IMR-90 (cell line): Measurements from ENCODE around the gene ANKRD42. TPM values are rescaled to one million over a fixed set of nuclear protein-coding genes. Genes with fewer than 3 reads are reported as not detected.

Experiments
- ATAC-seq: fragments of 200-7000 bp; cut with Tn5 transposase; 2 replicates; pipeline ENCODE4 v1.9.1; 2020; ENCODE audit warnings: low read depth, mild to moderate bottlenecking, moderate library complexity
- BruUV-seq: library from RNA; stranded (reverse); fragments of 400-500 nt; replicated peaks from 2 replicates; lab custom pipeline; 2021; lab: Mats Ljungman, UMichigan
- CTCF ChIA-PET: fragments of 300-600 bp; formaldehyde crosslinking; extraction: SDS; loops from one replicate; lab custom pipeline; 2021; ENCODE audit warnings: antibody characterized with exemption; lab: Yijun Ruan, JAX
- POLR2A ChIA-PET: fragments of 300-600 bp; sonication (Branson Sonifier 250); formaldehyde crosslinking; loops from one replicate; lab custom pipeline; 2022; ENCODE audit warnings: antibody characterized with exemption; ENCODE audit not compliant: unreplicated experiment; lab: Charles Lee
- DNase-seq: peaks from one replicate; pipeline ENCODE4 v3.0.0; 2013
- H2AFZ ChIP-seq: replicated peaks from 2 replicates; pipeline ENCODE3; 2013; ENCODE audit warnings: low read length, mild to moderate bottlenecking; ENCODE audit not compliant: poor library complexity
- H2AK5ac ChIP-seq: 2 replicates; pipeline ENCODE4 v1.6.1; 2013; ENCODE audit warnings: low read depth, low read length, inconsistent platforms
- H2AK9ac ChIP-seq: replicated peaks from 2 replicates; pipeline ENCODE3; 2013; ENCODE audit warnings: mild to moderate bottlenecking, low read depth, low read length, moderate library complexity; ENCODE audit not compliant: poor library complexity
- H2BK120ac ChIP-seq: 2 replicates; pipeline ENCODE4 v1.6.1; 2013; ENCODE audit warnings: low read depth, low read length, inconsistent platforms
- H2BK15ac ChIP-seq: 3 replicates; pipeline ENCODE4 v1.6.1; 2013; ENCODE audit warnings: low read depth, low read length, inconsistent platforms
- H2BK20ac ChIP-seq: 2 replicates; pipeline ENCODE4 v1.6.1; 2013; ENCODE audit warnings: low read depth, mild to moderate bottlenecking, inconsistent platforms, low read length, moderate library complexity
- H2BK5ac ChIP-seq: 2 replicates; pipeline ENCODE4 v1.6.1; 2013; ENCODE audit warnings: mild to moderate bottlenecking, low read depth, low read length, inconsistent platforms; ENCODE audit not compliant: poor library complexity, severe bottlenecking
- H3K14ac ChIP-seq: replicated peaks from 2 replicates; pipeline ENCODE4 v1.6.1; 2013; ENCODE audit warnings: low read depth, low read length, inconsistent platforms
- H3K18ac ChIP-seq: 2 replicates; pipeline ENCODE4 v1.6.1; 2013; ENCODE audit warnings: low read depth, low read length, control low read depth
- H3K23ac ChIP-seq: 2 replicates; pipeline ENCODE4 v1.6.1; 2013; ENCODE audit warnings: low read depth, low read length, inconsistent platforms
- H3K27ac ChIP-seq: 2 replicates; pipeline ENCODE4 v1.5.1; 2013; ENCODE audit warnings: mild to moderate bottlenecking, control low read depth, low read length; ENCODE audit not compliant: insufficient read depth
- H3K27me3 ChIP-seq: 2 replicates; pipeline ENCODE4 v1.6.1; 2013; ENCODE audit warnings: low read length; ENCODE audit not compliant: control insufficient read depth, insufficient read depth
- H3K36me3 ChIP-seq: 2 replicates; pipeline ENCODE4 v1.6.1; 2013; ENCODE audit warnings: low read length, mixed read lengths; ENCODE audit not compliant: control insufficient read depth, insufficient read depth
- H3K4ac ChIP-seq: 2 replicates; pipeline ENCODE4 v1.6.1; 2013; ENCODE audit warnings: low read depth, low read length, inconsistent platforms
- H3K4me1 ChIP-seq: 2 replicates; pipeline ENCODE4 v1.6.1; 2013; ENCODE audit warnings: low read length, mixed read lengths; ENCODE audit not compliant: control insufficient read depth, insufficient read depth
- H3K4me2 ChIP-seq: 2 replicates; pipeline ENCODE4 v1.6.1; 2013; ENCODE audit warnings: low read depth, mild to moderate bottlenecking, control low read depth, low read length, moderate library complexity
- H3K4me3 ChIP-seq: 2 replicates; pipeline ENCODE4 v1.5.1; 2013; ENCODE audit warnings: low read depth, mild to moderate bottlenecking, control low read depth, low read length, moderate library complexity; ENCODE audit not compliant: insufficient read depth
- H3K56ac ChIP-seq: 2 replicates; pipeline ENCODE4 v1.6.1; 2013; ENCODE audit warnings: low read length, inconsistent platforms; ENCODE audit not compliant: insufficient read depth; ENCODE audit errors: extremely low read depth
- H3K79me1 ChIP-seq, 2 experiments: 2 replicates each; pipeline ENCODE4 v1.6.1; 2013; ENCODE audit warnings: low read length in 2 of 2, inconsistent platforms in 1 of 2, low read depth in 1 of 2
- H3K9ac ChIP-seq: 2 replicates; pipeline ENCODE4 v1.6.1; 2013; ENCODE audit warnings: low read depth, low read length, control low read depth
- H3K9me1 ChIP-seq: 2 replicates; pipeline ENCODE4 v1.6.1; 2013; ENCODE audit warnings: low read length, inconsistent platforms; ENCODE audit not compliant: insufficient read depth
- H3K9me3 ChIP-seq: 2 replicates; pipeline ENCODE4 v1.6.1; 2013; ENCODE audit warnings: low read length; ENCODE audit not compliant: control insufficient read depth, insufficient read depth
- H4K20me1 ChIP-seq: 2 replicates; pipeline ENCODE4 v1.6.1; 2013; ENCODE audit warnings: low read length, inconsistent platforms; ENCODE audit not compliant: insufficient read depth
- H4K5ac ChIP-seq: 2 replicates; pipeline ENCODE4 v1.6.1; 2013; ENCODE audit warnings: mild to moderate bottlenecking, low read depth, low read length, control low read depth
- H4K8ac ChIP-seq, 2 experiments: 2 replicates each; pipeline ENCODE4 v1.6.1; 2013; ENCODE audit warnings: low read depth in 2 of 2, low read length in 2 of 2, control low read depth in 1 of 2, inconsistent platforms in 1 of 2
- H4K91ac ChIP-seq: 2 replicates; pipeline ENCODE4 v1.6.1; 2013; ENCODE audit warnings: low read depth, low read length, inconsistent platforms; ENCODE audit not compliant: insufficient read depth
- BHLHE40 ChIP-seq: fragments of 150-350 bp; IDR thresholded peaks from 2 replicates; pipeline ENCODE4 v1.6.1; 2016; ENCODE audit warnings: mild to moderate bottlenecking, low read depth, low read length
- CEBPB ChIP-seq: IDR thresholded peaks from 2 replicates; pipeline ENCODE4 v1.6.1; 2012; ENCODE audit warnings: low read depth, low read length, improper control_type of control experiment
- CHD1 ChIP-seq: IDR thresholded peaks from 2 replicates; pipeline ENCODE4 v1.6.1; 2012; ENCODE audit warnings: low read depth, low read length, improper control_type of control experiment
- CTCF ChIP-seq: conservative IDR thresholded peaks from 2 replicates; pipeline ENCODE4 v1.5.1; 2012; ENCODE audit warnings: mild to moderate bottlenecking, low read depth, low read length, improper control_type of control experiment
- ELK1 ChIP-seq: fragments of 150-350 bp; IDR thresholded peaks from 2 replicates; pipeline ENCODE4 v1.6.1; 2016; ENCODE audit warnings: low read depth, mild to moderate bottlenecking, low read length, moderate library complexity, borderline replicate concordance
- FOS ChIP-seq: fragments of 150-350 bp; IDR thresholded peaks from 2 replicates; pipeline ENCODE4 v1.6.1; 2016; ENCODE audit warnings: low read depth, low read length
- MAFK ChIP-seq: IDR thresholded peaks from 2 replicates; pipeline ENCODE4 v1.6.1; 2012; ENCODE audit warnings: low read depth, low read length, improper control_type of control experiment
- MAZ ChIP-seq: IDR thresholded peaks from 2 replicates; pipeline ENCODE4 v1.6.1; 2012; ENCODE audit warnings: low read depth, mild to moderate bottlenecking, low read length, improper control_type of control experiment, moderate library complexity, borderline replicate concordance
- MXI1 ChIP-seq: IDR thresholded peaks from 2 replicates; pipeline ENCODE4 v1.6.1; 2012; ENCODE audit warnings: low read depth, mild to moderate bottlenecking, low read length, moderate library complexity, borderline replicate concordance
- NFE2L2 ChIP-seq: fragments of 150-350 bp; IDR thresholded peaks from 2 replicates; pipeline ENCODE4 v1.6.1; 2016; ENCODE audit warnings: low read depth, mild to moderate bottlenecking, low read length
- POLR2A ChIP-seq: IDR thresholded peaks from 2 replicates; pipeline ENCODE4 v1.6.1; 2012; ENCODE audit warnings: mild to moderate bottlenecking, low read depth, low read length
- RAD21 ChIP-seq: IDR thresholded peaks from 2 replicates; pipeline ENCODE4 v1.6.1; 2012; ENCODE audit warnings: low read length, improper control_type of control experiment
- RCOR1 ChIP-seq: IDR thresholded peaks from 2 replicates; pipeline ENCODE4 v1.6.1; 2012; ENCODE audit warnings: mild to moderate bottlenecking, low read length, improper control_type of control experiment; ENCODE audit not compliant: insufficient replicate concordance
- RFX5 ChIP-seq: IDR thresholded peaks from 2 replicates; pipeline ENCODE4 v1.8.0; 2012; ENCODE audit warnings: low read depth, mild to moderate bottlenecking, low read length, moderate library complexity
- USF2 ChIP-seq: fragments of 150-350 bp; IDR thresholded peaks from 2 replicates; pipeline ENCODE4 v1.6.1; 2017; ENCODE audit warnings: mild to moderate bottlenecking, antibody characterized with exemption, low read length, low read depth
- WGBS, 2 experiments: methylation state at CpG; one replicate each; pipeline versions ENCODE4 v1.1.5 to v1.1.7; 2013; ENCODE audit warnings: missing lambda C conversion rate in 2 of 2; ENCODE audit not compliant: insufficient read length in 1 of 2; ENCODE audit errors: extremely low coverage in 2 of 2; 5-methylcytosine and 5-hydroxymethylcytosine counted together
- dilution Hi-C: fragments of 300-500 bp; cut with HindIII; formaldehyde crosslinking; loops from one replicate; pipeline ENCODE4 v1.14.3; 2018; ENCODE audit warnings: low sequenced_read_pairs; ENCODE audit not compliant: unreplicated experiment
- in situ Hi-C: fragments of 300-500 bp; cut with MboI; formaldehyde crosslinking; loops from 3 replicates; pipeline ENCODE4 v1.14.3; 2019; ENCODE audit warnings: low sequenced_read_pairs, inconsistent platforms, mixed read lengths
- intact Hi-C: fragments of 100-400 bp; cut with micrococcal nuclease; formaldehyde crosslinking; loops from 2 replicates; pipeline ENCODE4 v1.10.0; 2022
- polyA plus RNA-seq, 3 experiments: library from polyadenylated mRNA; depleted of rRNA; stranded (reverse); fragments of >200 nt; gene quantifications; 2 replicates each; pipeline ENCODE4 v1.2.3, GENCODE V29; 2012; ENCODE audit warnings: low replicate concordance in 1 of 3
- total RNA-seq: library from RNA; depleted of rRNA; stranded (reverse); fragments of >200 nt; gene quantifications from 2 replicates; pipeline ENCODE4 v1.2.3, GENCODE V29; 2012

ANKRD42 gene
- total and polyA plus RNA-seq, 2 of the 4 experiments (the other 2 are of a cell fraction), result 5.2 to 5.6 TPM

GRCh38 chr11:83249972-83250593 is 56.6 kb downstream of the ANKRD42 start:
- Histone ChIP-seq H4K91ac (no peak overlapping the region), H3K14ac (no peak overlapping the region), H3K9me3 (no peaks in the 10 kb centered on the region), H2AFZ (no peak overlapping the region), H3K9me1 (no peaks in the 10 kb centered on the region), H4K5ac (no peak overlapping the region), H4K8ac (no peak overlapping the region), H3K4me3 (no peak overlapping the region), H3K4ac (no peak overlapping the region), H2BK15ac (no peak overlapping the region), H3K4me2 (no peak overlapping the region), H2AK9ac (no peak overlapping the region), H3K23ac (no peak overlapping the region), H2BK5ac (no peak overlapping the region), H3K36me3 (no peaks in the 10 kb centered on the region), H3K9ac (no peak overlapping the region), H4K20me1 (no peaks in the 10 kb centered on the region), H3K18ac (no peak overlapping the region), H3K27ac (no peak overlapping the region), H3K79me1 (no peaks in the 10 kb centered on the region), H2BK20ac (no peak overlapping the region), H3K27me3 (no peaks in the 10 kb centered on the region), H3K56ac (no peak overlapping the region), H3K4me1 (0 out of 2 replicates have a peak, but pooled peaks cover 2% of the 10 kb centered on the region), H2BK120ac (no peak overlapping the region), H2AK5ac (no peak overlapping the region)
- dilution Hi-C loops, result no loop called here
- POLR2A ChIA-PET, result interaction anchor here (0.6 kb wide), 1 partner anchor 155 kb away, joined by 5 read pairs; no protein-coding TSS in a partner anchor
- ATAC-seq (peak; percentile 92), DNase-seq (peak; percentile 69)
- CTCF ChIA-PET, result interaction anchor here (0.6 to 2.1 kb wide), 13 partner anchors 8 to 569 kb away, joined by 3 to 14 read pairs (median 4); partner anchors contain the start of genes PRCP and RAB30
- BruUV-seq, result no TSS peak
- intact Hi-C loops, result loop anchor here (1.0 to 5.0 kb wide), 3 partner anchors 43 to 532 kb away; no protein-coding TSS in a partner anchor
- WGBS, 2 experiments, result no CpG with 5 or more reads among the region's 4 CpGs
- in situ Hi-C loops, result loop anchor here (5.0 kb wide), 1 partner anchor 343 kb away; no protein-coding TSS in a partner anchor
- no peak for TF ChIP-seq USF2
- no peak for TF ChIP-seq CHD1
- TF ChIP-seq BHLHE40, result no peak
- TF ChIP-seq RFX5, result no peak
- TF ChIP-seq MXI1, result no peak
- no peak for TF ChIP-seq NFE2L2
- TF ChIP-seq POLR2A, result no peak
- peak; percentile 64 for TF ChIP-seq CTCF
- TF ChIP-seq RAD21, result peak; percentile 60
- no peak for TF ChIP-seq RCOR1
- TF ChIP-seq CEBPB, result no peak
- TF ChIP-seq FOS, result no peak
- no peak for TF ChIP-seq ELK1
- TF ChIP-seq MAFK, result no peak
- TF ChIP-seq MAZ, result no peak
